GM18519 (cell line): Measurements from ENCODE around the gene DGKQ.
A peak's percentile ranks its signal among the peaks of the same experiment; 100 is the strongest.
"Not testable (repeated sequence)": the region's sequence is repeated elsewhere in the genome, so short reads cannot be mapped to it uniquely, and the experiment has no call there.

Experiments used
- ATAC-seq: cut with Tn5 transposase; IDR thresholded peaks from one replicate; pipeline ENCODE4 v1.9.1; 2021; ENCODE audit warnings: mild to moderate bottlenecking, moderate library complexity; ENCODE audit not compliant: unreplicated experiment, low FRiP score

The DGKQ gene

DNA sequence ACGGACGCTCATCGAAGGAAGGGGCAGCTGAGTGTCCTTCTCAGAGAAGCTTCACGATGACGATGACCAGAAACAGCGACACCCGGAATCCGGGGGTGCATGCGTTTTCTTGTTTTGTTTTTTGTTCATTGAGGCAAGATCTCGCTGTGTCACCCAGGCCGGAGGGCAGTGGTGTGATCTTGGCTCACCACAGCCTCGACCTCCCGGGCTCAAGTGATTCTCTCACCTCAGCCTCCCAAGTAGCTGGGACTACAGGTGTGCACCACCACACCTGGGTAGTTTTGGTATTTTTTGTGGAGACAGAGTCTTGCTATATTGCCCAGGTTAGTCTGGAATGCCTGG lies 19.8 kb downstream of the DGKQ start:
- ATAC-seq, result no peak

DNA sequence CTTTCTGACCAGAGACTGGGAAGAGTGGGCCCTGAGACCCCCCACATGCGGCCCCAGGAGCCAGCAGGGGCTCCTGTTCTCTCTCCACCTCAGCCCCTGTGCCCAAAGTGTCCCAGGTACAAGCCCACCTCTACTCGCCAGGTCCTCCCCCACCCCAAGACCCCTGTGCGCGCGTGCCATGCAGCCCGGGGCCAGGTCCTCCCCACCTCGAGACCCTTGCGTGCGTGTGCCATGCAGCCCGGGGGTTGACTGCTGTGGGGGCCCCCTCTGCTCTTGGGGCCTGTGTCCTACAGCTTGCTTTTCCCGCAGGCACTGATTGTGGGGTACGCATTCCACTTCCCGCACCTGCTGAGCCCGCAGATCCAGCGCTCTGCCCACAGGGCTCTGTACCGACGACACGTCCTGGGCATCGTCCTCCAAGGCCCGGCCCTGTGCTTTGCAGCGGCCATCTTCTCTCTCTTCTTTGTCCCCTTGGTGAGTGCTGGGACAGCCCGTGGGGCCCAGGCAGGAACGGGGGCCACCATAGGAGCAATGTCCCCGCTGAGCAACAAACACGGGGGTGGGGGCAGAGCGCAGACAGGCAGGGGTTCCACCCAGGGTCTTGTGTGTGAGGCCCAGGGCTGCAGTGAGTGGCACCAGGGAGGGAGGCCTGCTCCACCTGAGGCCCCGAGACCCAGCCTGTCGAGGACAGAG lies 20.3 kb downstream of the DGKQ start:
- ATAC-seq, result no peak

- ATAC-seq, result no peak
Measured at GRCh38 chr4:951594-952468, 21.5 kb downstream of the DGKQ start.

- ATAC-seq, result no peak
Measured at GRCh38 chr4:951186-951585, 22.2 kb downstream of the DGKQ start.

GRCh38 chr4:950136-951020 lies 23.0 kb downstream of the DGKQ start:
- no peak for ATAC-seq

DNA sequence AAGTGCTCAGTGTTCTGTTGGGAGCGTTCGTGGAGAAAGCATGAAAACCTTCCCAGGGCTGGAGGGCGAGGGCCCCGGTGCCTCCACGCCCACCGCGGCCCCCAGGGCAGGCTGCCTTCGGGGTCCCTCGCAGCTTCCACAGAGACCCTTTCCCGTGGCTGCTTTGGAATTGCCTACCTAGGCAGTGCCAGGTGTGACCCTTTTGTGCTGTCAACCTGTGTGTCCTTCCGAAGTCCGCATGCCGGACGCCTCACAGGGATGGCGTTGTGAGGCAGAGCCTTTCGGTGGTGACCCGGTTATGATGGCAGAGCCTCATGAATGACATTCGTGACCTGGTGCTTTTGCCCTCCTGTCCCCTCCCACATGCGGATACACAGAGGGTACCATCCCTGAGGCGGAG lies 23.7 kb downstream of the DGKQ start:
- ATAC-seq, result no peak

- no peak for ATAC-seq
Measured at GRCh38 chr4:948936-949300, 24.5 kb downstream of the DGKQ start.

GRCh38 chr4:948101-948935 lies 25.1 kb downstream of the DGKQ start:
- ATAC-seq, result no peak

DNA sequence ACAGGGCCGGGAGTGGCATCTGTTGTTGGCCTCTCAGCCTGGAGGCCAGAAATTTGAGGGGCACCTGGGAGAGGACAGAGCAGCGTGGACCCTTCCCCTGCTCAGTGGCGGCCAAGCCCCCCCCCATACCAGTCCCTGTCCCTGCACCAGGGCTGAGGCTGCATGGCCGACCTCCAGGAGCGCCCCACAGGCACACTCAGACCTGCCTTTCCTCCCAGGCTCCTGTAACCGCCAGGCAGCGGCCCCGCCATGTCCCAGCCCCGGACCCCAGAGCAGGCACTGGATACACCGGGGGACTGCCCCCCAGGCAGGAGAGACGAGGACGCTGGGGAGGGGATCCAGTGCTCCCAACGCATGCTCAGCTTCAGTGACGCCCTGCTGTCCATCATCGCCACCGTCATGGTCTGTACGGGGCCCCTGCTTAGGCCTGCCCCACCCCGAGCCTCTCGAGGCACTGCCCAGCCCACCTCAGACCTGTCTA lies 25.8 kb downstream of the DGKQ start:
- ATAC-seq, result no peak

- no peak for ATAC-seq
Measured at GRCh38 chr4:946517-947471, 26.6 kb downstream of the DGKQ start.

- no peak for ATAC-seq
Measured at GRCh38 chr4:946103-946450, 27.3 kb downstream of the DGKQ start.

- ATAC-seq, result no peak
Measured at GRCh38 chr4:945274-946102, 27.9 kb downstream of the DGKQ start.

DNA sequence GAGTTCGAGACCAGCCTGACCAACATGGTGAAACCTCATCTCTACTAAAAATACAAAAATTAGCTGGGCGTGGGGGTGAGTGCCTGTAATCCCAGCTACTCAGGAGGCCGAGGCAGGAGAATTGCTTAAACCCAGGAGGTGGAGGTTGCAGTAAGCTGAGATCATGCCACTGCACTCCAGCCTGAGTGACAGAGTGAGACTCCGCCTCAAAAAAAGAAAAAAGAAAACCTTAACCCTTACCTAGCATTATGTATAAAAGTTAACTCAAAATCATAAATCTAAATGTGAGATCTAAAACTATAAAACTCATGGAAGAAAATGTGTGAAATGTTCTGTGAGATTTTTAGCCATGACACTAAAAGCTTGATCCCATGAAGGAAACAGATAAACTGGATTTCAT lies 33.9 kb downstream of the DGKQ start:
- not testable (repeated sequence) for ATAC-seq

DNA sequence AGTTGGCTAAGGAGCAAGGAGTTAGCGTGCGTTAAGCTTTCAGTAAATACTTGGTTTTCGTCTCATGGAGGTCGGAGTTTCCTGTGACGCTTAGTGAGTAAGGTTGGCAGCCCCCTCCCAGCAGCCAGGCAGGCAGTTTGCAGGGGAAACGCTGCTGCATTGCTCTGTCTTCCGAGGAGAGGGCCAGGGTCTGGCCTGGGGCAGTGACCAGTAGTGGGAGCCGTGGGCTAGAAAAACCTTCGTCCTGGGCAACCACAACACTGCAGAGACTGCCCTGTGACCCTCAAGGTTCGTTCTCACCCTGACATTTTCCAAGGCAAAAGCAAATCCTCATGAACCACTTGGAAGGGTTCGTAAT lies 40.7 kb downstream of the DGKQ start:
- ATAC-seq, result no peak

- ATAC-seq, result peak; percentile 87
Measured at GRCh38 chr4:931960-932712, 41.2 kb downstream of the DGKQ start, which contains the start of the genes GAK and TMEM175. Gene GAK, minus strand, starts transcription at chr4:932316. Its CDS starts 129 bp downstream, at chr4:932187. Gene TMEM175, plus strand, starts transcription at chr4:932460. Its CDS starts 15,280 bp downstream, at chr4:947740.

DNA sequence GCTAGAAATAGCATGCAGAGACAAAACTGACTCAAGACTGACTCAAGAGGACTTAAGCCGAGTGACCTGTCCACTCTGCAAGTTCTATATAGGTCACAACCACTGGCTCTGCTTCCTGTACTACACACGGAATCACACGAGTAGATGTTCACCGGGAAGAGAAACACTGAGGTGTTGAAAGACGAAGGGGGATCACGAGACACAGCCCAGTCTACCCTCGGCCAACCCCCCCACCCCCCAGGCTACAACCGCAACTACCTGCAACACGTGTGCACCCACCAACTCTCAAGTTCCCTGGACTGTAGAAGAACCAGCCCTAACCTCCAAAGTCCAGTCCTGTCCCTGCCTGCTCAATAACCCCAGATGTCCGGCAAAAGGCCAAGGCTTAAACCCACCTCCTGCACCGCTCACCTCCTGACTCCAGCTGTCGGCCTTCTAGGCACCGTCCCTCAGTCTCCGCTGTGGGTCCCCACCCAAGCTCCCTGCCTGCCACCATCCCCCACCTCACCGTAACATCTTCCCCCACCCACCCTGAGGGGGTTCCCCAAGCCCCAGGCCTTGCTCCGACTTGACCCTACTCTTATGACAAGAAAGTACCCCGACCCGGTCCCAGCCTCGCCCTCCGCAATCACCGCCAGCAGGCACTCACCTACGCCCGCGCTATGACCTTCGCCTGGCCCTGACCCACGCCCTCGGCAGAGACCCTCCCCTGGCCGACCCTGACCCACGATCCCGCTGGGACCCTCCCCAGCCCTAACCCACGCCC lies 42.0 kb downstream of the DGKQ start:
- ATAC-seq, result no peak

- no peak for ATAC-seq
Measured at GRCh38 chr4:930827-931193, 42.6 kb downstream of the DGKQ start.
